CD4-positive, alpha-beta T cell treated with Interleukin-6 at 100 ng/mL for 8 hours (primary cell): ENCODE results near the gene RNU6-9.
"Not testable (repeated sequence)": the region's sequence is repeated elsewhere in the genome, so short reads cannot be mapped to it uniquely, and the experiment has no call there.

Source experiments
- DNase-seq: peaks from one replicate; pipeline ENCODE4 v3.0.0-alpha.2; 2020; ENCODE audit warnings: mixed read lengths, low spot score

The RNU6-9 gene

DNA sequence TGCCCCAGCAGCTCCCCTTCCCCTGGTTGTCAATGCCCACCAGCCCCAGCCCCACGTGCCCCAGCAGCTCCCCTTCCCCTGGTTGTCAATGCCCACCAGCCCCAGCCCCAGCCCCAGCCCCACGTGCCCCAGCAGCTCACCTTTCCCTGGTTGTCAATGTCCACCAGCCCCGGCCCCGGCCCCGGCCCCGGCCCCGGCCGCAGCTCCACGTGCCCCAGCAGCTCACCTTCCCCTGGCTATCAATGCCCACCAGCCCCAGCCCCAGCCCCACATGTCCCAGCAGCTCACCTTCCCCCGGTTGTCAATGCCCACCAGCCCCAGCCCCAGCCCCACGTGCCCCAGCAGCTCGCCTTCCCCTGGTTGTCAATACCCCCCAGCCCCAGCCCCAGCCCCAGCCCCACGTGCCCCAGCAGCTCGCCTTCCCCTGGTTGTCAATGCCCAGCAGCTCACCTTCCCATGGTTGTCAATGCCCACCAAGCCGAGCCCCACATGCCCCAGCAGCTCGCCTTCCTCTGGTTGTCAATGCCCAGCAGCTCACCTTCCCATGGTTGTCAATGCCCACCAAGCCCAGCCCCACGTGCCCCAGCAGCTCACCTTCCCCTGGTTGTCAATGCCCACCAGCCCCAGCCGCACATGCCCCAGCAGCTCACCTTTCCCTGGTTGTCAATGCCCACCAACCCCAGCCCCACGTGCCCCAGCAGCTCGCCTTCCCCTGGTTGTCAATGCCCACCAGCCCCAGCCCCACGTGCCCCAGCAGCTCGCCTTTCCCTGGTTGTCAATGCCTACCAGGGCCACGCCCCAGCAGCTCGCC is 14.3 kb upstream of the RNU6-9 start:
- not testable (repeated sequence) for DNase-seq

DNA sequence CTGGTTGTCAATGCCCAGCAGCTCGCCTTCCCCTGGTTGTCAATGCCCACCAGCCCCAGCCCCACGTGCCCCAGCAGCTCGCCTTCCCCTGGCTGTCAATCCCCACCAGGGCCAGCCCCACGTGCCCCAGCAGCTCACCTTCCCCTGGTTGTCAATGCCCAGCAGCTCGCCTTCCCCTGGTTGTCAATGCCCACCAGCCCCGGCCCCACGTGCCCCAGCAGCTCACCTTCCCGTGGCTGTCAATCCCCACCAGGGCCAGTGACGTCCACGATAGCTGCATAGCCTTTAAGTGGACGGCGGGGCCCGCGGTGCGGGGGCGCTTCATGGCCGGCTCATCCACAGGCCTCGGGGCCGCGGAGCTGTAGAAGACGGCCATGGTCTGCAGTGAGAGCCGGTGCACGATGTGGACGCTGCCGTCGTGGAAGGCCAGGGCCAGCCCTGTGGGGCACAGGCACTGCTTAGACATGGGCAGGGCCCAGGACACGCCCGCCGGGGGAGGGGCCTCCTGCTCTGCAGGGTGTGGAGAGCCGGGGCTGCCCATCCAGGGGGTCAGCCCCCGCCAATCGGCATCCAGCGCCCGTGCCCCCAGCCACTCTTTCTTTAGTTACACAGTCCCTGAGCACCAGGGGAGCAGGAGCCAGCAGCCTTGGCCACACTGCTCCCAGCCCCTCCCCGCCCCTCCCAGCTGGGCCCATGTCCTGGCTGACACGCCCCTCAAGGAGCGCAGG is 13.4 kb upstream of the RNU6-9 start:
- no peak for DNase-seq

DNA sequence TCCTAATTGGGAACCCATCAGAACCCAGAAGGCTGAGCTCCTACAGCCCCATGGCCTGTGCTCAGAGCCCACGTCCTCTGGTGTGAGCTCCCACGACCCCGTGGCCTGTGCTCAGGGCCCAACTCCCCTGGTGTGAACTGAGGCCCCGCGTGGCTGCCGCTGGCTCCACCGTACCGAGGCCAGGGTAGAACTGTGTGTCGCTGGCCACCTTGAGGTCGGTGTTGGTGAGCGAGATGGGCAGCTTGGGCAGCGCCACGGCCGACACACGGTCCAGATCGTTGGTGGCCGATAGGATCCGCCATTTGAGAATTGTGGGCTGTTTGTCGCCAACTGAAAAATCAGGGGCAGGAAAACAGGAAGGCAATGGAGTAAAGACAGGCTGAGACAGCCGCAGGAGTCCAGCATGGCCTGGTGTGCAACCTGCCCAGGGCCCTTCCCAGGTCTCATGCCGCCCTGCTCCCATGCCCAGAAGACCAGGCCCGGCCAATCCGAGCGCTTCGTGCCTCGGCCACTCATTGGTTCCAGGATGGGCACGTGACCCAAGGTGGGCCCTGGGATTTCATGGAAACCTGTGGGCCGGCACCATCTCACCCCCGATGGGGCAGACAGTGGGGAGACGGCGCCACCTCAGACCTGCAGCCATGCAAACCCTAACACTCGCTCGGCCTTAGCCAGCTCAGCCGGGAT is 11.8 kb upstream of the RNU6-9 start:
- DNase-seq, result no peak

DNA sequence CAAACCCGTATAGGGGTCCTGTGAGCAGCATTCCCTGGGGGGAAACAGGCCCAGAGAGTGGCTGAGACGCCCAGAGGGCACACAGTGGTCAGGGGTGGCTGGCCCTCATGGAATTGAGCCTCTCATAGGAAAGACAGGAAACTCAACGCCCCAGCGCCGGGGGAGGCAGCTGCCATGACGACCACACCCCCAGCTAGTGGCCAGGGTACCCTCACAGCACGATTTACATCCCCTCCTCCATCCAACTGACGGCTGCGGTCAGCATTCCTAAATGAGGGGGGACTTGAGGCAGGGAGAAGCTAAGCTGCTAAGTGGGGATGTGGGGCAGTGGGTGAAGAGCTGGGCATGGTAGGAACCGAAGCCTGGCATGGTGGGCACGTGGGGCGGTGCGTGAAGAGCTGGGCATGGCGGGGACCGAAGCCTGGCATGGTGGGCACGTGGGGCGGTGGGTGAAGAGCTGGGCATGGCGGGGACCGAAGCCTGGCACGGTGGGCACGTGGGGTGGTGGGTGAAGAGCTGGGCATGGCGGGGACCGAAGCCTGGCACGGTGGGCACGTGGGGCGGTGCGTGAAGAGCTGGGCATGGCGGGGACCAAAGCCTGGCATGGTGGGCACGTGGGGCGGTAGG is 10.3 kb upstream of the RNU6-9 start:
- DNase-seq, result no peak

DNA sequence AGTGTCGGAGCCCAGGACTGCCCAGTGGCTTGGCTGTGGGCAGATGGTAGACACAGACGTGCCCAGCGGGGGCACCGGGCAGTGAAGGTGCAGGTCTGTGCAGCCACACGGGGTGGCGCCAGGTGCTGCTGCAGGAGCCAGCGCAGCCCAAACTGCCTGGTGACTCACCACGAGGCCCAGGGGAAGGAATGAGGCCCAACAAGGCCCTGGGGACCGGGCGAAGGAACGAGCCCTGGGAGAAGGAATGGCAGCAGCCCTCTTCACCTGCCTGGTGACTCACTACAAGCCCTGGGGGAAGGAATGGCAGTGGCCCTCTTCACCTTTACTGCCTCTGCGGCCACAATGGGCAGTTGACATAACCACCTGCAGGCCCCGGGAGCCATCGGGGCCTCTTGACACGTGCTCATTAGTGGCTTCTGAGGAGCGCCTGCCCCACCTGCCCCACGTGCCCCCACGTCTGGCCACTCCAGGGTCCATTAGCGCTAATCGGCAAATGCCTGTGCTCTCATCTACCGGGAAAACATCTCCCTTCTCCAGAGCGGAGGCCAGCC is 9.5 kb upstream of the RNU6-9 start:
- DNase-seq, result no peak

DNA sequence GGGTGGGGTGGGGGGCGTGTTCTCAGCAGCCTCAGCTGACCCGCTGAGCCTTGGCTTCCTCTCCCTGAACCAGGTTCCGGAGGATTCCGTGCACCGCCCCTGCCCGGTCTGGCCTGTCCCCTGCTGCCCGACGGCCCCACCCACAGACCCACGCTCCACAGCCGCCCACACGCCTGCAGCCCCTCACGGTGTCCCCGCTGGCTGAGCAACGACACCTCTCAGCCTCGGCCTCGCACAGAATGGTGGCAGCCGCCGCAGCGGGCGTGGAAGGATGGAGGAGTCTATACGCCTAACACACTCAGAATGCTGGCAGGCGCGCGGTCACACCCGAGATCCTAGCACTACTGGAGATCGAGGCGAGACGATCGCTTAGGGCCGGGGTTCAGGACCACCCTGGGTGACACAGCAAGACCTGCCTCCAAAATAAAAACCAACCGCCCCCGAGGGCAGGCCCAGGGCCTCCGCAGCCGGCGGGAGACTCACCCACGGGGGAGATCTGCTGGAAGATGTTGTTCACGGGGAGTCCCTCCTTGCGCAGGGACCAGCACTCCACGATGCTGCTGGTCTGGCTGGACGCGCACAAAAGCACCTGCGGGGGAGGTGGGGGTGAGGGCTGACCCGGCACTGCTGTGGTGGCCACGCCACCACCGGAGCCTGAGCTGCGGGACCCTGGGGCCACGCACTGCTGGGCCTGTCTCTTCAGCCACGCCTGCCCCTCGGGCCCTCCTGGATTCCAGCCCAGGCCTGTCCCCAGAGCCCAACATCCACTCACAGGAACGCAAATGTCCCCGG is 8.7 kb upstream of the RNU6-9 start:
- DNase-seq, result no peak

DNA sequence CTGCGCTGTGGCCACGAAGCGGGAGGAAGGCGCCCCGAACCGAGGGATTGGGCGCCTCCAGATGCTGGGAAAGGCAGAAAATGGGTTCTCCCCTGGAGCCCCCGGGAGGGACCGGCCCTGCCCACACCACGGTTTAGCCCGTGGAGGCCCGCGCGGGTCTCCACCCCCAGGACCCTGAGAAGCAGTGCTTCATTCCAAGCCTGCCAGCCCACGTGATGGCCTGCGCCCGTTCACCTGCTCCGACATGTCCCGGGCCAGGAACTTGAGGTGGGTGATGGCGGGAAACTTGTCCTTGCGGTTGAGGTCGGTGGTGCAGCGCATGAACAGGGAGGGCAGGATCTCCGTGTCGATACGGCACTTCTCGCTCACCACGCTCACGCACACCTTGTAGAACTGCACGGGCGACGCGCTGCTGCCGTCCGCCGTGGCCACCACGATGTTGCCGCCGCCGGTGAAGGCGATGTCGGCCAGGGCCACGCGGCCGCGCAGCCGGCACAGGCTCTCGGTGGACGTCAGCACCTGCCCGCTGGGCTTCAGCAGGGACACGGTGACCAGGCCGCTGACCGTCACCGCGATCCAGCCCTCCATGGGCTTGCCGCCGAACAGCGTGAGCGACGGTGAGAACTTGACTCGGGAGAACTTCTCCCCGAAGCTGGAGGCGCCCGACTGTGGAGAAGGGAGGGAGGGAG is 7.6 kb upstream of the RNU6-9 start:
- DNase-seq, result no peak

DNA sequence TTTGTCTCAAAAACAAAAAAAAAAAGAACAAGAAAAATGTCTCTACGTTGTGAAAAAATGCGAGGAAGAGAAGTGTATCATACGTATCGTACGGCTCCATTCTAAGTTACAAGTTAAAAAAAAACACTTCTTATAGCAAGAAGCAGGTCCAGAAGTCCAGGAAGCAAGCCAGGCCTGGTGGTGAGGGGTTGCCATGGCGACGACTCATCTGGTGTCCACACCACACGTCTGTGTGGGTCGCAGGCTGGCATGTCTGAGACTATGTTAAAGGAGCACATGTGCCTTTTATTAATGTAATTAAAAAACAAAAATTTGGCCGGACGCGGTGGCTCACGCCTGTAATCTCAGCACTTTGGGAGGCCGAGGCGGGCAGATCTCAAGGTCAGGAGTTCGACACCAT is 6.2 kb upstream of the RNU6-9 start:
- no peak for DNase-seq

DNA sequence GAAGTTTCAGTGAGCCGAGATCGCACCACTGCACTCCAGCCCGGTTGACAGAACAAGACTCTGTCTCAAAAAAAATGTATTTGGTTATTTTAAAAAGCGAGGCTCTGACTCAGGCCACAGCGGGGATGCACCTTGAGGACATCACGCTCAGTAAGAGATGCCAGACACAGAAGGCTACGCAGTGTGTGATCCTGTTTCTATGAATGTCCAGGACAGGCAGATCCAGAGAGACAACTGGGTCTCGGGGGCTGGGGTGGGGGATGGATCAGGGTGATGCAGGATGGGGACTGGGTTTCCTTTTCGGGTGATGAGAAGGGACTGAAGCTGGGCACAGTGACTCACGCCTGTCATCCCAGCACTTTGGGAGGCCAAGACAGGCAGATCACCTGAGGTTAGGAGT is 5.7 kb upstream of the RNU6-9 start:
- DNase-seq, result no peak

DNA sequence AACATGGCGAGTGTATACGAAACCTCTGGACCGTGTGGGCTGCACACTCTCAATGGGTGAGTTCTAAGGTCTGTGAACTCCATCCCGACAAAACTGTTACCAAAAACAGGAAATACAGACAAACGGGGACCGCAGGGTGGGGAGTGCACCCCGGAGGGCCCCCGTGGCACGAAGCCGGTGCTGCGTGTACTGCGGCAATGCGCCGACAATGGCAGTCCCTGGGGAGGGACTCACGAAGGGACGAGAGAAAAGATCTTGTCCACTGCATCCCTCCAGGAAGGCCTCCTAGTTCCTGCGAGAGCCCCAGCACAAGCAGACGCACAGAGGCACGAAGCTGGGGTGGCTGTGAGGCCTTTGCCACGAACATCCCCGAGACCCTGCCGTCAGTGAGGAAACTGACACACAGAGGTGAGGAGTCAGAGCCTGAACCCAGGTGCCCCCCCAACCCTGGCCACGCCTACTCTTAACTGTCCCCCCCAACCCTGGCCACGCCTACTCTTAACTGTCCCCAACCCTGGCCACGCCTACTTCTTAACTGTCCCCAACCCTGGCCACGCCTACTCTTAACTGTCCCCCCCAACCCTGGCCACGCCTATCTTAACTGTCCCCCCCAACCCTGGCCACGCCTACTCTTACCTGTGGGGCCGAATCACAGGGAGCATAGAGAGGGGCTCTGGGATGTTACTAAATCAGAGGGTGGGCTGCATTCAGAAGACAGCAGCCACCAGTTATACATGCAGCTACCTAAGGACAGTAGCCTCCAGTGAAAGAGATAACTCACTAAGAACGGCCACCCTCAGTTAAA is 4.5 kb upstream of the RNU6-9 start:
- DNase-seq, result no peak

DNA sequence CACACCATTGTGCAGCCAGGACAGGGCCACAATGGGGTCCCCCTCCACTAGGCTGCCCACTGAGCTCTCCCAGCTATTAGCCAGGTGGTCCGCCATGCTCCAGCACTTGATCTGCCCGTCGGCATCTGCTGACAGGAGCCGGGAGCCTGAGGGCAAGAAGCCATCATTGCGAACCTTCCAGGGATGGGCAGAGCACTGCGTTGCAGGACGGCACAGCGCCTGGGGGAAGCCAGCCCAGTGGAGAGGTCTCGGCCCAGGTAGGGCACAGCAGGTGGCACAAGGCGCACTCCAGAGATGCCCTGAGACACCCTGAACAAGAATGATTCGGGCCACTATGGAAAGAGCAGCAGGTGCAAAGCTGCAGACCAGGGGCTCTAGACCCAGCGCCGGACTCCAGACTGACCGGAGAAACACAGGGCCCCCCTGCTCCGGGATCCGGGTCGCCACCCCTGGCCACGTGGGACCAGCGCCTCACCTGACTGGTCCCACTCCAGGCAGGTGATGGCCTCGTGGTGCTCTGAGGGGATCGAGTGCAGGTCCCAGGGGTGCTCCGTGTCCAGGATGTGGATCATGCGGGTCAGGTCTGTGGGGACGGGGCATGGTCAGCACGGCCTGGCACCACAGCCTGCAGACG is 3.5 kb upstream of the RNU6-9 start:
- no peak for DNase-seq

DNA sequence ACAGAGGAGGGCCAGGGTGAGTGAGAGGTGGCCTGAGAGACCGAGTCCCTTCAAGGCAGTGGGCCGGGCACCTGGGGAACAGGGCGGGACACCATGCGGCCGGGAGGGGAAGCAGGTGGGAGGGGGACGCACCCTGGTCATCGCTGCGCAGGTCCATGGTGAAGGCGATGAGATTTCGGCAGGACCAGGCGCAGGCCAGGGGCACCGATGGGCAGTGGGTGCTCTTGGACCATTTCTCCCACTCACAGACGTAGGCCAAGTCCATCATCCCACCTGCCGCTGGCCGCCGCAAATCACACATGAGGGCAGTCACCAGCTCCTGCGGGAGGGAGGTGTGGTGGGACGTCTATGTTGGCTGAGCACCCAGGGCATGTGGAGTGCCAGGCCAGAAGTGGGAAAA is 2.5 kb upstream of the RNU6-9 start:
- no peak for DNase-seq

DNA sequence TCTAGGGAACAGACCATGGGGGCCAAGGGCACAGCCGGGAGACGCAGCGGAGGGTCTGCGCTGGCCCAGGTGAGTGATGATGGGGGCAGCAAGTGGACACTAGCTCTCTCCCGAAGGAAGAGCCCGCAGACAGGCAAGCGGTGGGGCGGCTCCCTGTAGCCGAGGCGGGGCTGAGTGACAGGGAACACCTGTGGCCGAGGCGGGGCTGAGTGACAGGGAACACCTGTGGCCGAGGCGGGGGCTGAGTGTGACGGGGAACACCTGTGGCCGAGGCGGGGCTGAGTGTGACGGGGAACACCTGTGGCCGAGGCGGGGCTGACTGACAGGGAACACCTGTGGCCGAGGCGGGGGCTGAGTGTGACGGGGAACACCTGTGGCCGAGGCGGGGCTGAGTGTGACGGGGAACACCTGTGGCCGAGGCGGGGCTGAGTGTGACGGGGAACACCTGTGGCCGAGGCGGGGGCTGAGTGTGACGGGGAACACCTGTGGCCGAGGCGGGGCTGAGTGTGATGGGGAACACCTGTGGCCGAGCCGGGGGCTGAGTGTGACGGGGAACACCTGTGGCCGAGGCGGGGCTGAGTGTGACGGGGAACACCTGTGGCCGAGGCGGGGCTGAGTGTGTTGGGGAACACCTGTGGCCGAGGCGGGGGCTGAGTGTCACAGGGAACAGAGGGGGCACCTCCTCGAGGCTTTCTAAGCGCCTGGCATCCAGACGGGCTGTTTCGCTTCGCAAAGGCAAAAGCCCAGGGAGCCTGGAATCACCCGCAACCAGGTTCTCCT is 1.7 kb upstream of the RNU6-9 start:
- not testable (repeated sequence) for DNase-seq

DNA sequence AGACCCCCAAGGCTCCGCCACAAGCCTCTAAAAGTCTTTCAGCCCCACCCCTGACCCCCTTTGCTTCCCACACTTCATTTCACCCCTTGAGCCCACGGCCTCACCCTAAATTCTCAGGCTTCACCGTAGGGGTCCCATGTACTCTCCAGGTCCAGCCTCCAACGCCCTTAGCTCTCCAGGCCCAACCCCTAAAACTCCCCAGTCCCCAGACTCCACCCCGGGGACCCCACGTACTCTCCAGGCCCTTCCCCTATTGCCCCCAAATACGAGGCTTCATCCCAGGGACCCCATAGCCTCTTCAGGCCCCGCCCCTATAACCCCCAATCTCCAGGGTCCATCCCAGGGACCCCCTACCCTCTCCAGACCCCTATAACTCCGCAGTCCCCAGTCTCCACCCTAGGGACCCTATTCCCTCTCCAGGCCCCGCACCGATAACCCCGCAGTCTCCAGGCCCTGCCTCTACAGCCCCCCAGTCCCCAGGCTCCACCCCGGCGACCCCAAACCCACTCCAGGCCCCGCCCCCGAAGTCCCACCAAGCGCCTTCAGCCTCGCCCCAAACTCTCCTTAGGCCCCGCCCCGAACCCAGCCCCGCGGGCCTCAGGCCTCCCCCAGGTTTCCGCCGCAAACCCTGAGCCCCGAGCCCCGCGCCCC is 916 bp upstream of the RNU6-9 start:
- no peak for DNase-seq

DNA sequence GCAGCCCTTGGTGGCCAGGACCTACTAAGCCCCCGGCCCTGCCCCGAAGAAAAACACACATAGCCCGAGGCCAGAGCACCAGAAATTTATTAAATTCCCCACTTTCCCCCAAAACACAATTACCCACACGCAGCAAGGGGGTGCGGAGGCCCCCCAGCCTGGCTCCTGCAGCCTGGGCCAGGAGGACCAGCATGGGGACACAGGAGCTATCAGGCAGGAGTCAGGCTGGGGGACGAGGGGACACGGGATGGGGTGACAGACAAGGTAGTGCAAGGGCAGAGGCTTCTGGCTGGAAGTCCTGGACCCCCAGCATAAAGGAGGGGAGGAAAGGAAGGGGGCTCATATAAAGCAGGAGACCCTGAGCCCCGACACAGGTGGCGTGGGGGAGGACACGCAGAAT is 3.1 kb downstream of the RNU6-9 start:
- no peak for DNase-seq

DNA sequence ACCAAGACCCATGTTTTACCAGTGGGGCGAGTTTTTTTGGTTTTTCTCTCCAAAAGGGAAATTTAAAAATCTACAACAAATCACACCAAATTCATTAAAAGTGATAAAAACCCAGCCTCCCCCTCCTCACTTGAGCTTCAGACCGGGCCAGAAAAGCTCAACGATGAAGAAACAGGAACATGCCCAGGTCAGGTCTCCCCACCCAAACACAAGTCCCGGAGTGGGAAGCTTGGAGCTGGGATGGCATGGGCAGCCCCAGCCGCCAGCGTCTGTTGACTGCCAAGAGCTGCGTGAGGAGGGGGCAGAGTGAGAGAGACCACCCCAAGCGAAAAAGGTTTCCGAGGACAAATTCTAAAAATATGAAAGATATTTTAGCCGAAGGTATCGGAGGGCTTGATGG is 3.7 kb downstream of the RNU6-9 start:
- DNase-seq, result no peak

DNA sequence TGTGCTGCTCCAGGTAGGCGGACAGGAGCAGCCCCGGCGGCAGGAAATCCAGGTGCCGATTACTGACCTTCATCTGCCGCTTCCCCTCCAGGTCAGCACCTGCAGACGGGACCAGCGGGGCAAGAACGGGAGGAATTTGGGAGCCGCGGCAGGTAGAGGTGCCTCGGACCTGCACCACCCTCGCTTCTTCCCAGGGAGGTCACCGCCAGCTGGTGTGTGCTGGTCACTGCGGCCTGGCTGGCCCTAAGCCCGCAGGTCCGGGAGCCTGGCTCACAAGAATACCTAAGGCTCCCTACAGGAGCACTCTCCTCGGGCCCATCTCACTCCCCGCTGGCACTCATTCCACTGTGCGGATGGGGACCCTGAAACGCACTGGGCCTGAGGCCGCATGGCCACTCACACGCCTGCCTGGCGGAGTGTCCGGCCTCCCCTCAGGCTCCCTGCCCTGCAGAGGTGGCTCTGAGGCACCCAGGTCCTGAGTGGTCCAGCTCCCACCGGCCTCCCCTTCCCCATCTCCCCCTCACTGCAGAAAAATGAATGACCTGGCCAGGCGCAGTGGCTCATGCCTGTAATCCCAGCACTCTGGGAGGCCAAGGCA is 4.3 kb downstream of the RNU6-9 start:
- no peak for DNase-seq

DNA sequence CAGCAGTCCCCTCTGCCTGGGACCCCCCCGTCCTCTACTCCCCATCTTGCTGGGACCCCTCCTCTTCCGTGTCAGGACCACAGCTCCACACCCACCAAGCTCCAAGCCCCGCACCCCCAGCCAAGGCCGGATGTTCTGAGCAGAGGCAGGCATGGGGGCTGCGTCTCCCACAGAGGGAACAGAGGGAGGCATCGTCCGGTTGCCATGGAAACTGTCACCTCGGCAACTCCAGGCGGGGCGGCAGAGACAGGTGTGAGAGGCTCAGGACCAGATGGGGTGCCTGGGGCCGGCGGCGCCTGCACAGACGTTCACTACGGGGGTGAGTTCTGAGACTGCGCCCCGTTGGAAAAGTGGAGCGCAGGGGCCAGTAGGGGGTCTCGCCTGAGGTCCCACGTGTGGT is 5.4 kb downstream of the RNU6-9 start:
- DNase-seq, result no peak
